B cell (primary cell): ENCODE results near the gene FAF1. TPM values are rescaled to one million over a fixed set of nuclear protein-coding genes. Genes with fewer than 3 reads are reported as not detected.

Experiments
- ATAC-seq: fragments of 200-7000 bp; cut with Tn5 transposase; one replicate; pipeline ENCODE4 v1.10.0; 2021; ENCODE audit warnings: low read depth, mild to moderate bottlenecking, moderate number of reproducible peaks, moderate library complexity
- CTCF ChIA-PET: fragments of 350-600 bp; sonication (Branson Sonifier 250); formaldehyde crosslinking; loops from one replicate; lab custom pipeline; 2021; ENCODE audit warnings: antibody characterized with exemption, inconsistent platforms; lab: Charles Lee
- POLR2A ChIA-PET: fragments of 350-600 bp; sonication (Branson Sonifier 250); formaldehyde crosslinking; loops from one replicate; lab custom pipeline; 2021; ENCODE audit warnings: antibody characterized with exemption; lab: Charles Lee
- DNase-seq: peaks from one replicate; pipeline ENCODE4 v3.0.0; 2013
- H2AFZ ChIP-seq: 2 replicates; pipeline ENCODE4 v1.6.1; 2012; ENCODE audit warnings: mild to moderate bottlenecking, low read depth, low read length; ENCODE audit not compliant: insufficient read depth, poor library complexity, severe bottlenecking
- H3K27ac ChIP-seq, 2 donors: 1 replicate in 1 of 2; 2 replicates in 1 of 2; pipeline ENCODE4 v1.5.1; 2012 to 2013; ENCODE audit warnings: low read length in 2 of 2, mild to moderate bottlenecking in 2 of 2, moderate library complexity in 1 of 2
- H3K27me3 ChIP-seq, 4 experiments: fragments of 200-600 bp in 1 of 4; sonication (generic) in 1 of 4; replicated peaks in 1 of 4; 1 replicate in 2 of 4; 2 replicates in 2 of 4; pipeline versions ENCODE4 v1.6.1 to v1.7.0; 2013 to 2016; ENCODE audit warnings: low read length in 3 of 4, mild to moderate bottlenecking in 2 of 4, mixed read lengths in 1 of 4, moderate library complexity in 1 of 4; ENCODE audit not compliant: insufficient read depth in 4 of 4, control insufficient read depth in 3 of 4; ENCODE audit errors: control extremely low read depth in 1 of 4
- H3K36me3 ChIP-seq, 2 experiments: replicated peaks in 1 of 2; 1 replicate in 1 of 2; 2 replicates in 1 of 2; pipeline versions ENCODE4 v1.6.1 to v1.7.1; 2013; ENCODE audit warnings: low read length in 1 of 2; ENCODE audit not compliant: insufficient read depth in 2 of 2, control insufficient read depth in 1 of 2; ENCODE audit errors: control extremely low read depth in 1 of 2, extremely low read depth in 1 of 2
- H3K4me1 ChIP-seq, 2 donors: fragments of 200-600 bp in 1 of 2; sonication (generic) in 1 of 2; 1 replicate in 1 of 2; 2 replicates in 1 of 2; pipeline versions ENCODE4 v1.5.1 to v1.6.1; 2013 to 2017; ENCODE audit warnings: low read length in 2 of 2; ENCODE audit not compliant: control insufficient read depth in 2 of 2, insufficient read depth in 2 of 2
- H3K4me2 ChIP-seq: replicated peaks from 2 replicates; pipeline ENCODE3; 2012; ENCODE audit warnings: mild to moderate bottlenecking, low read depth, low read length; ENCODE audit not compliant: poor library complexity, severe bottlenecking
- H3K4me3 ChIP-seq, 5 experiments: fragments of 200-600 bp in 1 of 5; sonication (generic) in 1 of 5; 1 replicate in 3 of 5; 2 replicates in 2 of 5; pipeline versions ENCODE4 v1.5.1 to v1.7.0; 2011 to 2016; ENCODE audit warnings: low read length in 4 of 5, mild to moderate bottlenecking in 4 of 5, low read depth in 2 of 5, control low read depth in 1 of 5, moderate library complexity in 1 of 5; ENCODE audit not compliant: insufficient read depth in 1 of 5; ENCODE audit errors: control extremely low read depth in 1 of 5, extremely low read depth in 1 of 5
- H3K79me2 ChIP-seq: fragments of 200-600 bp; sonication (generic); one replicate; pipeline ENCODE4 v1.6.0; 2016; ENCODE audit warnings: low read length; ENCODE audit not compliant: control insufficient read depth, insufficient read depth
- H3K9ac ChIP-seq: fragments of 200-600 bp; sonication (generic); 2 replicates; pipeline ENCODE4 v1.6.1; 2017; ENCODE audit warnings: mild to moderate bottlenecking, low read length, moderate library complexity
- H3K9me3 ChIP-seq, 3 donors: one replicate each; pipeline versions ENCODE4 v1.6.1 to v1.7.1; 2013; ENCODE audit warnings: low read length in 2 of 3; ENCODE audit not compliant: control insufficient read depth in 2 of 3, insufficient read depth in 1 of 3; ENCODE audit errors: control extremely low read depth in 1 of 3
- H4K20me1 ChIP-seq: 2 replicates; pipeline ENCODE4 v1.6.0; 2012; ENCODE audit warnings: mild to moderate bottlenecking, low read length; ENCODE audit not compliant: insufficient read depth, control insufficient read depth, poor library complexity, severe bottlenecking
- H3K27ac Mint-ChIP-seq: one replicate; pipeline ENCODE4 v1.8.0; 2021; ENCODE audit warnings: mixed read lengths
- H3K27me3 Mint-ChIP-seq: one replicate; pipeline ENCODE4 v1.8.0; 2021; ENCODE audit warnings: mixed read lengths
- H3K4me1 Mint-ChIP-seq: one replicate; pipeline ENCODE4 v1.8.0; 2021; ENCODE audit warnings: mixed read lengths
- H3K4me3 Mint-ChIP-seq: one replicate; pipeline ENCODE4 v1.8.0; 2021; ENCODE audit warnings: mixed read lengths
- H3K9me3 Mint-ChIP-seq: one replicate; pipeline ENCODE4 v1.8.0; 2022; ENCODE audit warnings: mixed read lengths; ENCODE audit not compliant: insufficient read depth
- CTCF ChIP-seq: fragments of 200-600 bp; IDR thresholded peaks from one replicate; pipeline ENCODE4 v1.8.0; 2022; ENCODE audit warnings: antibody characterized with exemption, mild to moderate bottlenecking
- EZH2 ChIP-seq: IDR thresholded peaks from 2 replicates; pipeline ENCODE4 v1.6.1; 2012; ENCODE audit warnings: borderline replicate concordance, low read depth, mild to moderate bottlenecking, moderate library complexity, low read length; ENCODE audit not compliant: insufficient read depth, poor library complexity, severe bottlenecking
- WGBS: methylation state at CpG from one replicate; pipeline ENCODE4 v1.1.5; 2013; ENCODE audit warnings: missing lambda C conversion rate; ENCODE audit not compliant: insufficient coverage; 5-methylcytosine and 5-hydroxymethylcytosine counted together
- intact Hi-C: fragments of 100-400 bp; cut with micrococcal nuclease; formaldehyde crosslinking; loops from one replicate; pipeline ENCODE4 v1.10.0; 2022
- polyA plus RNA-seq: library from polyadenylated mRNA; depleted of rRNA; stranded (reverse); fragments of >200 nt; gene quantifications from 2 replicates; pipeline ENCODE4 v1.2.3, GENCODE V29; 2012
- total RNA-seq, 2 donors: library from RNA; stranded (reverse); fragments of 120-200 nt in 1 of 2; gene quantifications; 1 replicate in 1 of 2; 2 replicates in 1 of 2; pipeline versions ENCODE4 v1.2.3 to v1.2.4, GENCODE V29; 2013 to 2022

Gene FAF1
- total and polyA plus RNA-seq, 2 donors (not counting 1 experiment from before 2014, with no cell fraction given) = 10.1 to 58.4 TPM

- Mint-ChIP-seq H3K9me3 (no peaks in the 10 kb centered on the region), H3K4me1 (peaks cover 9% of the 10 kb centered on the region), H3K27ac (no peak overlapping the region), H3K4me3 (no peak overlapping the region), H3K27me3 (no peaks in the 10 kb centered on the region)
- POLR2A ChIA-PET = no interaction called here
- H3K4me2 ChIP-seq = no peak overlapping the region
- H3K36me3 ChIP-seq = no peaks in the 10 kb centered on the region
- no peaks in the 10 kb centered on the region for H3K4me1 ChIP-seq
- no peaks in the 10 kb centered on the region for H3K27me3 ChIP-seq
- DNase-seq = no peak
- ATAC-seq = no peak
- 92% methylated on average over 1 of the region's 2 CpGs for WGBS
- H3K9ac ChIP-seq = no peak overlapping the region
- TF ChIP-seq CTCF = no peak
- TF ChIP-seq EZH2 = no peak
- H4K20me1 ChIP-seq = no peaks in the 10 kb centered on the region
- CTCF ChIA-PET = no interaction called here
- H3K4me3 ChIP-seq = no peak overlapping the region
- intact Hi-C loops = no loop called here
- no peak overlapping the region for H3K27ac ChIP-seq
- no peak overlapping the region for H2AFZ ChIP-seq
- no peaks in the 10 kb centered on the region for H3K9me3 ChIP-seq
- no peaks in the 10 kb centered on the region for H3K79me2 ChIP-seq
Measured at GRCh38 chr1:50796272-50796671, 163.8 kb downstream of the FAF1 start.

GRCh38 chr1:50793521-50793920 is 166.5 kb downstream of the FAF1 start:
- no peaks in the 10 kb centered on the region for H3K9me3 Mint-ChIP-seq
- no peaks in the 10 kb centered on the region for H3K79me2 ChIP-seq
- 83% methylated on average over 1 of the region's 6 CpGs for WGBS
- no peak overlapping the region for H3K9ac ChIP-seq
- H3K4me1 Mint-ChIP-seq = peaks cover 4% of the 10 kb centered on the region
- H3K4me1 ChIP-seq = no peaks in the 10 kb centered on the region
- TF ChIP-seq EZH2 (no peak), CTCF (no peak)
- H3K4me3 Mint-ChIP-seq = no peak overlapping the region
- no peaks in the 10 kb centered on the region for H3K27me3 Mint-ChIP-seq
- DNase-seq (no peak), ATAC-seq (no peak)
- H3K36me3 ChIP-seq = no peaks in the 10 kb centered on the region
- H3K4me3 ChIP-seq = no peak overlapping the region
- H4K20me1 ChIP-seq = no peaks in the 10 kb centered on the region
- no peak overlapping the region for H3K27ac ChIP-seq
- H3K27me3 ChIP-seq = no peaks in the 10 kb centered on the region
- no peaks in the 10 kb centered on the region for H3K9me3 ChIP-seq
- H3K4me2 ChIP-seq = no peak overlapping the region
- no peak overlapping the region for H3K27ac Mint-ChIP-seq
- CTCF ChIA-PET = no interaction called here
- intact Hi-C loops = no loop called here
- POLR2A ChIA-PET = no interaction called here
- no peak overlapping the region for H2AFZ ChIP-seq
